VCaP (cell line): ENCODE measurements around the gene FMN2.

ENCODE experiments used
- H3K27ac ChIP-seq: fragments of 450-650 bp; 2 replicates; pipeline ENCODE4 v1.5.1; 2017
- TF ChIP-seq, protein P1 (sequence below): fragments of 450-650 bp; conservative IDR thresholded peaks from 2 replicates; pipeline ENCODE4 v1.5.1; 2017; ENCODE audit warnings: mild to moderate bottlenecking, moderate library complexity

The FMN2 gene

DNA sequence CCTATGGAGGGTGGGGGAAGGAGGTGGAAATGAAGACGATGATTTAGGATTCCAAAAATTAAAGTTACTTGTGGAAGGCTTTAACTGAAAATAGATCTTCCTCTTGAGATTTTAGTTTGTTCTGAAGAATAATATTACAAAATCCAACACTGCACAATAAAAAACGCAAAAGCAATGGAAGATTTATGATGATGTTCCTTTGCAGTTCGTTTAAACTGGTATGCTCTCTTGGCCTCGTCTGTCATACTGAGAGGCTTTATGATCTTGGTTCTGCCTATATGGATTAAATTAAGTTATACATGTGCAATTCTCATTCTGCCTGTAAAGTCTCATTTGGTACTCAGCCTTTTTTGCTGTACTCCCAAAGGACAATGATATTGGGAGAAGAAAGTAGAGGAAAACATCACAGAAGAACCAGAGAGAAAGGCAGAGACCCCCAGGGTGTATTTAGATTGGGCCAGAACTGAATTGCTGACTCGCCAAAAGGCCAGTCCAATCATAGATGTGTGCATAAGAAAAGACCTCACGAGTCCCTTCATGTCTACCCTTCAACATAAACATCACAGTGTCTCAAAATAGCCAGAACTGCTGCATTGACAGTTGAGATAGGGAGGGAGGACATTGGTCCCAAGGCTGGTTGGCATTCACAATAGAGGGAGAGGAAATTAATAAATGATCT, 331.7 kb downstream of the FMN2 start:
- TF ChIP-seq, protein P1, sequence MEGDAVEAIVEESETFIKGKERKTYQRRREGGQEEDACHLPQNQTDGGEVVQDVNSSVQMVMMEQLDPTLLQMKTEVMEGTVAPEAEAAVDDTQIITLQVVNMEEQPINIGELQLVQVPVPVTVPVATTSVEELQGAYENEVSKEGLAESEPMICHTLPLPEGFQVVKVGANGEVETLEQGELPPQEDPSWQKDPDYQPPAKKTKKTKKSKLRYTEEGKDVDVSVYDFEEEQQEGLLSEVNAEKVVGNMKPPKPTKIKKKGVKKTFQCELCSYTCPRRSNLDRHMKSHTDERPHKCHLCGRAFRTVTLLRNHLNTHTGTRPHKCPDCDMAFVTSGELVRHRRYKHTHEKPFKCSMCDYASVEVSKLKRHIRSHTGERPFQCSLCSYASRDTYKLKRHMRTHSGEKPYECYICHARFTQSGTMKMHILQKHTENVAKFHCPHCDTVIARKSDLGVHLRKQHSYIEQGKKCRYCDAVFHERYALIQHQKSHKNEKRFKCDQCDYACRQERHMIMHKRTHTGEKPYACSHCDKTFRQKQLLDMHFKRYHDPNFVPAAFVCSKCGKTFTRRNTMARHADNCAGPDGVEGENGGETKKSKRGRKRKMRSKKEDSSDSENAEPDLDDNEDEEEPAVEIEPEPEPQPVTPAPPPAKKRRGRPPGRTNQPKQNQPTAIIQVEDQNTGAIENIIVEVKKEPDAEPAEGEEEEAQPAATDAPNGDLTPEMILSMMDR: no peak

GRCh38 chr1:240424740-240425464, 333.2 kb downstream of the FMN2 start:
- TF ChIP-seq, protein P1: no peak
- H3K27ac ChIP-seq: no peak overlapping the region

More for the DNA sequence above, 331.7 kb downstream of the FMN2 start:
- H3K27ac ChIP-seq: no peak overlapping the region; the same call in 1 of the 2 replicates

GRCh38 chr1:240426051-240426450, 334.4 kb downstream of the FMN2 start:
- H3K27ac ChIP-seq: no peak overlapping the region
- TF ChIP-seq, protein P1: no peak

- H3K27ac ChIP-seq: no peak overlapping the region
- TF ChIP-seq, protein P1: no peak
Observed at GRCh38 chr1:240435996-240436566, 344.4 kb downstream of the FMN2 start.

- H3K27ac ChIP-seq: no peak overlapping the region
- TF ChIP-seq, protein P1: no peak
Observed at GRCh38 chr1:240441669-240442068, 350.0 kb downstream of the FMN2 start.

GRCh38 chr1:240445369-240445768, 353.7 kb downstream of the FMN2 start:
- H3K27ac ChIP-seq: no peak overlapping the region
- TF ChIP-seq, protein P1: no peak

GRCh38 chr1:240455228-240455821, 363.6 kb downstream of the FMN2 start:
- TF ChIP-seq, protein P1: peak; percentile 70
- no peak overlapping the region for H3K27ac ChIP-seq
